K562 (cell line): ENCODE results near the gene ENTREP3. TPM values are rescaled to one million over a fixed set of nuclear protein-coding genes. Genes with fewer than 3 reads are reported as not detected.

Experiments used
- ARID4B ChIP-seq: sonication (generic); formaldehyde crosslinking; IDR thresholded peaks from 2 replicates; pipeline ENCODE4 v1.8.0; 2022; ENCODE audit warnings: mild to moderate bottlenecking, missing genetic modification reagents
- BRD4 ChIP-seq: fragments of 200-600 bp; sonication (generic); IDR thresholded peaks from 2 replicates; pipeline ENCODE4 v1.6.1; 2017; ENCODE audit warnings: inconsistent platforms
- ELF2 ChIP-seq: fragments of 250-450 bp; sonication (Bioruptor Pico); IDR thresholded peaks from 2 replicates; pipeline ENCODE4 v1.5.0; 2021; ENCODE audit warnings: mild to moderate bottlenecking
- HCFC1 ChIP-seq: IDR thresholded peaks from 2 replicates; pipeline ENCODE4 v1.6.1; 2012; ENCODE audit warnings: low read depth, low read length, improper control_type of control experiment
- KAT2B ChIP-seq: IDR thresholded peaks from one replicate; pipeline ENCODE4 v1.6.1; 2012; ENCODE audit warnings: low read depth, mild to moderate bottlenecking, control low read depth, inconsistent platforms, low read length, moderate library complexity
- KAT7 ChIP-seq: sonication (generic); formaldehyde crosslinking; IDR thresholded peaks from 2 replicates; pipeline ENCODE4 v1.8.0; 2022; ENCODE audit warnings: missing genetic modification reagents, mild to moderate bottlenecking, borderline replicate concordance
- RFX5 ChIP-seq: IDR thresholded peaks from 2 replicates; pipeline ENCODE4 v1.6.1; 2011; ENCODE audit warnings: low read depth, mild to moderate bottlenecking, improper control_type of control experiment, low read length
- RUNX1 ChIP-seq: sonication (generic); IDR thresholded peaks from 2 replicates; pipeline ENCODE4 v1.6.1; 2016; ENCODE audit warnings: antibody characterized with exemption, low read depth
- SMARCA5 ChIP-seq: fragments of 450-650 bp; IDR thresholded peaks from 2 replicates; pipeline ENCODE4 v1.6.1; 2016
- STAT5B ChIP-seq: fragments of 250-450 bp; sonication (Bioruptor Pico); IDR thresholded peaks from 2 replicates; pipeline ENCODE4 v1.8.0; 2021; ENCODE audit warnings: mild to moderate bottlenecking, inconsistent platforms
- TEAD4 ChIP-seq, 2 experiments: sonication (generic) in 1 of 2; formaldehyde crosslinking in 1 of 2; IDR thresholded peaks; 2 replicates each; pipeline versions ENCODE4 v1.6.1 to v1.8.0; 2012 to 2022; ENCODE audit warnings: borderline replicate concordance in 1 of 2, inconsistent platforms in 1 of 2, low read length in 1 of 2, mild to moderate bottlenecking in 1 of 2, missing genetic modification reagents in 1 of 2
- THAP12 ChIP-seq: fragments of 250-450 bp; sonication (Bioruptor Pico); IDR thresholded peaks from 2 replicates; pipeline ENCODE4 v1.9.0; 2021; ENCODE audit warnings: mild to moderate bottlenecking, inconsistent platforms
- THAP7 ChIP-seq: fragments of 250-450 bp; sonication (Bioruptor Pico); IDR thresholded peaks from 2 replicates; pipeline ENCODE4 v1.5.0; 2021
- ZFP30 ChIP-seq: fragments of 250-450 bp; sonication (Bioruptor Pico); IDR thresholded peaks from 2 replicates; pipeline ENCODE4 v1.8.0; 2022; ENCODE audit warnings: moderate library complexity, mild to moderate bottlenecking, inconsistent platforms, borderline replicate concordance
- ZNF232 ChIP-seq: sonication (generic); formaldehyde crosslinking; IDR thresholded peaks from 2 replicates; pipeline ENCODE4 v1.8.0; 2022; ENCODE audit warnings: mild to moderate bottlenecking, missing genetic modification reagents
- ZNF280B ChIP-seq: fragments of 250-450 bp; sonication (Bioruptor Pico); IDR thresholded peaks from 2 replicates; pipeline ENCODE4 v1.5.1; 2021; ENCODE audit warnings: mild to moderate bottlenecking
- ZNF586 ChIP-seq: fragments of 450-650 bp; formaldehyde crosslinking; conservative IDR thresholded peaks from 2 replicates; pipeline ENCODE4 v1.4.0; 2020; ENCODE audit warnings: mild to moderate bottlenecking, moderate library complexity
- polyA plus RNA-seq, 8 experiments: library from polyadenylated mRNA; depleted of rRNA in 4 of 8; stranded (reverse) in 5 of 8; unstranded in 3 of 8; fragments of >200 nt; fragmentation: Nextera tagmentation in 2 of 8; fragmentation: Illumina TruSeq in 1 of 8; extraction: Ambion mirVana in 2 of 8; extraction: Trizol in 1 of 8; gene quantifications; 2 replicates each; pipeline versions ENCODE4 v1.2.1 to v1.2.3, GENCODE V29; 2011 to 2014; ENCODE audit warnings: inconsistent platforms in 1 of 8, missing spikeins in 1 of 8
- total RNA-seq, 7 experiments: library from RNA; depleted of rRNA in 6 of 7; stranded (reverse); fragments of >200 nt in 6 of 7; fragmentation: Illumina TruSeq in 2 of 7; extraction: Trizol in 2 of 7; gene quantifications; 2 replicates each; pipeline versions ENCODE4 v1.2.1 to v1.2.3, GENCODE V29; 2011 to 2021; ENCODE audit warnings: low replicate concordance in 1 of 7

ENTREP3 gene
- total and polyA plus RNA-seq, 9 of the 15 experiments (the other 6 are each of a cell fraction or from before 2014, with no cell fraction given): 1.9 to 41.8 (median 5.9) TPM

GRCh38 chr1:155227261-155228095 is 27.8 kb downstream of the ENTREP3 start (continued):
- TF ChIP-seq ARID4B (CRISPR knock-in tag) (no peak), ZFP30 (no peak), KAT2B (no peak), SMARCA5 (no peak), RUNX1 (no peak), TEAD4 (IDR thresholded peaks at IDR 0.05; ENCODE audit: low read length) (0 out of 2 replicates have a peak, but pooled peaks have one; percentile 4), TEAD4 (CRISPR knock-in tag; IDR thresholded peaks at IDR 0.05; ENCODE audit: borderline replicate concordance) (no peak), ZNF586 (CRISPR knock-in tag) (no peak), THAP12 (CRISPR knock-in tag) (0 out of 2 replicates have a peak, but pooled peaks have one; percentile 56), STAT5B (CRISPR knock-in tag) (no peak), THAP7 (CRISPR knock-in tag) (0 out of 2 replicates have a peak, but pooled peaks have one; percentile 25), ZNF280B (CRISPR knock-in tag) (no peak), ZNF232 (CRISPR knock-in tag) (peak; percentile 37; the same call in 1 of the 2 replicates), RFX5 (no peak), BRD4 (peak; percentile 21; the same call in 1 of the 2 replicates), HCFC1 (no peak), ELF2 (CRISPR knock-in tag) (no peak), KAT7 (no peak)
